Measurements from ENCODE around the gene TAF8.

TAF8 gene

GRCh38 chr6:42079941-42080464 lies 29.7 kb downstream of the TAF8 start:
- FAIRE-seq (no peak), DNase-seq (ENCODE audit: insufficient read length, low spot score) (no peak)
- TF ChIP-seq CTCF (IDR thresholded peaks at IDR 0.05; ENCODE audit: insufficient read depth, missing control alignments): no peak

GRCh38 chr6:42083530-42083929 lies 33.2 kb downstream of the TAF8 start:
- FAIRE-seq (no peak), DNase-seq (ENCODE audit: insufficient read length, low spot score) (no peak)
- TF ChIP-seq CTCF (IDR thresholded peaks at IDR 0.05; ENCODE audit: insufficient read depth, missing control alignments): no peak

- DNase-seq (ENCODE audit: insufficient read length, low spot score): no peak
- no peak for FAIRE-seq
- TF ChIP-seq CTCF (IDR thresholded peaks at IDR 0.05; ENCODE audit: insufficient read depth, missing control alignments): no peak
Measured at GRCh38 chr6:42084889-42085288, 34.6 kb downstream of the TAF8 start.

- FAIRE-seq: no peak
- DNase-seq (ENCODE audit: insufficient read length, low spot score): no peak
- no peak for TF ChIP-seq CTCF (IDR thresholded peaks at IDR 0.05; ENCODE audit: insufficient read depth, missing control alignments)
Measured at GRCh38 chr6:42086046-42087035, 36.0 kb downstream of the TAF8 start.

GRCh38 chr6:42088101-42088591 lies 37.8 kb downstream of the TAF8 start:
- DNase-seq (ENCODE audit: insufficient read length, low spot score) (no peak), FAIRE-seq (no peak)
- no peak for TF ChIP-seq CTCF (IDR thresholded peaks at IDR 0.05; ENCODE audit: insufficient read depth, missing control alignments)

GRCh38 chr6:42090819-42091717 lies 40.7 kb downstream of the TAF8 start:
- no peak for DNase-seq (ENCODE audit: insufficient read length, low spot score)
- no peak for FAIRE-seq
- TF ChIP-seq CTCF (IDR thresholded peaks at IDR 0.05; ENCODE audit: insufficient read depth, missing control alignments): no peak

All from D721Med (cell line).